IMR-90 (cell line): Measurements from ENCODE around the gene ANGPTL7. TPM values are rescaled to one million over a fixed set of nuclear protein-coding genes. Genes with fewer than 3 reads are reported as not detected.

Experiments used
- ATAC-seq: fragments of 200-7000 bp; cut with Tn5 transposase; 2 replicates; pipeline ENCODE4 v1.9.1; 2020; ENCODE audit warnings: low read depth, mild to moderate bottlenecking, moderate library complexity
- BruUV-seq: library from RNA; stranded (reverse); fragments of 400-500 nt; replicated peaks from 2 replicates; lab custom pipeline; 2021; lab: Mats Ljungman, UMichigan
- CTCF ChIA-PET: fragments of 300-600 bp; formaldehyde crosslinking; extraction: SDS; loops from one replicate; lab custom pipeline; 2021; ENCODE audit warnings: antibody characterized with exemption; lab: Yijun Ruan, JAX
- POLR2A ChIA-PET: fragments of 300-600 bp; sonication (Branson Sonifier 250); formaldehyde crosslinking; loops from one replicate; lab custom pipeline; 2022; ENCODE audit warnings: antibody characterized with exemption; ENCODE audit not compliant: unreplicated experiment; lab: Charles Lee
- DNase-seq: peaks from one replicate; pipeline ENCODE4 v3.0.0; 2013
- H2AFZ ChIP-seq: replicated peaks from 2 replicates; pipeline ENCODE3; 2013; ENCODE audit warnings: low read length, mild to moderate bottlenecking; ENCODE audit not compliant: poor library complexity
- H2AK5ac ChIP-seq: 2 replicates; pipeline ENCODE4 v1.6.1; 2013; ENCODE audit warnings: low read depth, low read length, inconsistent platforms
- H2AK9ac ChIP-seq: replicated peaks from 2 replicates; pipeline ENCODE3; 2013; ENCODE audit warnings: mild to moderate bottlenecking, low read depth, low read length, moderate library complexity; ENCODE audit not compliant: poor library complexity
- H2BK120ac ChIP-seq: 2 replicates; pipeline ENCODE4 v1.6.1; 2013; ENCODE audit warnings: low read depth, low read length, inconsistent platforms
- H2BK15ac ChIP-seq: 3 replicates; pipeline ENCODE4 v1.6.1; 2013; ENCODE audit warnings: low read depth, low read length, inconsistent platforms
- H2BK20ac ChIP-seq: 2 replicates; pipeline ENCODE4 v1.6.1; 2013; ENCODE audit warnings: low read depth, mild to moderate bottlenecking, inconsistent platforms, low read length, moderate library complexity
- H2BK5ac ChIP-seq: 2 replicates; pipeline ENCODE4 v1.6.1; 2013; ENCODE audit warnings: mild to moderate bottlenecking, low read depth, low read length, inconsistent platforms; ENCODE audit not compliant: poor library complexity, severe bottlenecking
- H3K14ac ChIP-seq: replicated peaks from 2 replicates; pipeline ENCODE4 v1.6.1; 2013; ENCODE audit warnings: low read depth, low read length, inconsistent platforms
- H3K18ac ChIP-seq: 2 replicates; pipeline ENCODE4 v1.6.1; 2013; ENCODE audit warnings: low read depth, low read length, control low read depth
- H3K23ac ChIP-seq: 2 replicates; pipeline ENCODE4 v1.6.1; 2013; ENCODE audit warnings: low read depth, low read length, inconsistent platforms
- H3K27ac ChIP-seq: 2 replicates; pipeline ENCODE4 v1.5.1; 2013; ENCODE audit warnings: mild to moderate bottlenecking, control low read depth, low read length; ENCODE audit not compliant: insufficient read depth
- H3K27me3 ChIP-seq: 2 replicates; pipeline ENCODE4 v1.6.1; 2013; ENCODE audit warnings: low read length; ENCODE audit not compliant: control insufficient read depth, insufficient read depth
- H3K36me3 ChIP-seq: 2 replicates; pipeline ENCODE4 v1.6.1; 2013; ENCODE audit warnings: low read length, mixed read lengths; ENCODE audit not compliant: control insufficient read depth, insufficient read depth
- H3K4ac ChIP-seq: 2 replicates; pipeline ENCODE4 v1.6.1; 2013; ENCODE audit warnings: low read depth, low read length, inconsistent platforms
- H3K4me1 ChIP-seq: 2 replicates; pipeline ENCODE4 v1.6.1; 2013; ENCODE audit warnings: low read length, mixed read lengths; ENCODE audit not compliant: control insufficient read depth, insufficient read depth
- H3K4me2 ChIP-seq: 2 replicates; pipeline ENCODE4 v1.6.1; 2013; ENCODE audit warnings: low read depth, mild to moderate bottlenecking, control low read depth, low read length, moderate library complexity
- H3K4me3 ChIP-seq: 2 replicates; pipeline ENCODE4 v1.5.1; 2013; ENCODE audit warnings: low read depth, mild to moderate bottlenecking, control low read depth, low read length, moderate library complexity; ENCODE audit not compliant: insufficient read depth
- H3K56ac ChIP-seq: 2 replicates; pipeline ENCODE4 v1.6.1; 2013; ENCODE audit warnings: low read length, inconsistent platforms; ENCODE audit not compliant: insufficient read depth; ENCODE audit errors: extremely low read depth
- H3K79me1 ChIP-seq, 2 experiments: 2 replicates each; pipeline ENCODE4 v1.6.1; 2013; ENCODE audit warnings: low read length in 2 of 2, inconsistent platforms in 1 of 2, low read depth in 1 of 2
- H3K9ac ChIP-seq: 2 replicates; pipeline ENCODE4 v1.6.1; 2013; ENCODE audit warnings: low read depth, low read length, control low read depth
- H3K9me1 ChIP-seq: 2 replicates; pipeline ENCODE4 v1.6.1; 2013; ENCODE audit warnings: low read length, inconsistent platforms; ENCODE audit not compliant: insufficient read depth
- H3K9me3 ChIP-seq: 2 replicates; pipeline ENCODE4 v1.6.1; 2013; ENCODE audit warnings: low read length; ENCODE audit not compliant: control insufficient read depth, insufficient read depth
- H4K20me1 ChIP-seq: 2 replicates; pipeline ENCODE4 v1.6.1; 2013; ENCODE audit warnings: low read length, inconsistent platforms; ENCODE audit not compliant: insufficient read depth
- H4K5ac ChIP-seq: 2 replicates; pipeline ENCODE4 v1.6.1; 2013; ENCODE audit warnings: mild to moderate bottlenecking, low read depth, low read length, control low read depth
- H4K8ac ChIP-seq, 2 experiments: 2 replicates each; pipeline ENCODE4 v1.6.1; 2013; ENCODE audit warnings: low read depth in 2 of 2, low read length in 2 of 2, control low read depth in 1 of 2, inconsistent platforms in 1 of 2
- H4K91ac ChIP-seq: 2 replicates; pipeline ENCODE4 v1.6.1; 2013; ENCODE audit warnings: low read depth, low read length, inconsistent platforms; ENCODE audit not compliant: insufficient read depth
- CEBPB ChIP-seq: IDR thresholded peaks from 2 replicates; pipeline ENCODE4 v1.6.1; 2012; ENCODE audit warnings: low read depth, low read length, improper control_type of control experiment
- CHD1 ChIP-seq: IDR thresholded peaks from 2 replicates; pipeline ENCODE4 v1.6.1; 2012; ENCODE audit warnings: low read depth, low read length, improper control_type of control experiment
- MXI1 ChIP-seq: IDR thresholded peaks from 2 replicates; pipeline ENCODE4 v1.6.1; 2012; ENCODE audit warnings: low read depth, mild to moderate bottlenecking, low read length, moderate library complexity, borderline replicate concordance
- NFE2L2 ChIP-seq: fragments of 150-350 bp; IDR thresholded peaks from 2 replicates; pipeline ENCODE4 v1.6.1; 2016; ENCODE audit warnings: low read depth, mild to moderate bottlenecking, low read length
- POLR2A ChIP-seq: IDR thresholded peaks from 2 replicates; pipeline ENCODE4 v1.6.1; 2012; ENCODE audit warnings: mild to moderate bottlenecking, low read depth, low read length
- RFX5 ChIP-seq: IDR thresholded peaks from 2 replicates; pipeline ENCODE4 v1.8.0; 2012; ENCODE audit warnings: low read depth, mild to moderate bottlenecking, low read length, moderate library complexity
- SMC3 ChIP-seq: fragments of 150-350 bp; IDR thresholded peaks from 2 replicates; pipeline ENCODE4 v1.6.1; 2016; ENCODE audit warnings: low read depth, mild to moderate bottlenecking, antibody characterized with exemption, low read length, moderate library complexity
- WGBS, 2 experiments: methylation state at CpG; one replicate each; pipeline versions ENCODE4 v1.1.5 to v1.1.7; 2013; ENCODE audit warnings: missing lambda C conversion rate in 2 of 2; ENCODE audit not compliant: insufficient read length in 1 of 2; ENCODE audit errors: extremely low coverage in 2 of 2; 5-methylcytosine and 5-hydroxymethylcytosine counted together
- dilution Hi-C: fragments of 300-500 bp; cut with HindIII; formaldehyde crosslinking; loops from one replicate; pipeline ENCODE4 v1.14.3; 2018; ENCODE audit warnings: low sequenced_read_pairs; ENCODE audit not compliant: unreplicated experiment
- in situ Hi-C: fragments of 300-500 bp; cut with MboI; formaldehyde crosslinking; loops from 3 replicates; pipeline ENCODE4 v1.14.3; 2019; ENCODE audit warnings: low sequenced_read_pairs, inconsistent platforms, mixed read lengths
- intact Hi-C: fragments of 100-400 bp; cut with micrococcal nuclease; formaldehyde crosslinking; loops from 2 replicates; pipeline ENCODE4 v1.10.0; 2022
- polyA plus RNA-seq, 3 experiments: library from polyadenylated mRNA; depleted of rRNA; stranded (reverse); fragments of >200 nt; gene quantifications; 2 replicates each; pipeline ENCODE4 v1.2.3, GENCODE V29; 2012; ENCODE audit warnings: low replicate concordance in 1 of 3
- total RNA-seq: library from RNA; depleted of rRNA; stranded (reverse); fragments of >200 nt; gene quantifications from 2 replicates; pipeline ENCODE4 v1.2.3, GENCODE V29; 2012
- TF ChIP-seq, protein P1 (sequence below): conservative IDR thresholded peaks from 2 replicates; pipeline ENCODE4 v1.5.1; 2012; ENCODE audit warnings: mild to moderate bottlenecking, low read depth, low read length, improper control_type of control experiment
- TF ChIP-seq, protein P2 (sequence below): fragments of 150-350 bp; IDR thresholded peaks from 2 replicates; pipeline ENCODE4 v1.6.1; 2016; ENCODE audit warnings: low read depth, mild to moderate bottlenecking, low read length, moderate library complexity, borderline replicate concordance

ANGPTL7 gene
- total and polyA plus RNA-seq, 2 of the 4 experiments (the other 2 are of a cell fraction), result under 0.01 TPM; not detected in 1

DNA sequence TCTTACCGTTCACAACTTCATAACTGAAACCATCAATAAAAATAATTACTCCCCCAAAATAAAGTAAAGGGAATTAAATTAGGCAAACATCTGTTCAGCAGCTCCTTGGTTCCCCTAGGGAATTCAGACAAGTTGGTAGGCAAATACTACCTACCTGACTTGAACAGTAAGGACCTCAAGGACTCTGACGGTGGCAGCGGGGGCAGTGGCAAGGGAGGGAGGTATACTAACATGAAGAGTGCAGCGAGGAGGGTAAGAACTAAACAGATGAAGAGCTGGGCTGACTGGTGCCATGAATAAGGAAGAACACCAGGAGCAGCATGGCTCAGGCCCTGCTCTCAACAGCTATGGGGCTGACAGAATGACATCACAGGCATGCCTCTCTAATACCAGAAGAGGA, 40.0 kb downstream of the ANGPTL7 start:
- Histone ChIP-seq H3K27ac (no peak overlapping the region), H3K27me3 (no peaks in the 10 kb centered on the region), H3K4ac (no peak overlapping the region), H3K4me3 (no peak overlapping the region), H2BK15ac (no peak overlapping the region), H2BK5ac (no peak overlapping the region), H3K18ac (no peak overlapping the region), H2BK120ac (no peak overlapping the region), H2AK5ac (no peak overlapping the region), H3K9ac (no peak overlapping the region), H2BK20ac (no peak overlapping the region), H3K56ac (no peak overlapping the region), H3K4me1 (no peaks in the 10 kb centered on the region), H2AK9ac (no peak overlapping the region), H4K5ac (no peak overlapping the region), H3K14ac (no peak overlapping the region), H3K23ac (no peak overlapping the region), H4K20me1 (no peaks in the 10 kb centered on the region), H4K8ac (no peak overlapping the region), H3K4me2 (no peak overlapping the region), H3K9me3 (no peaks in the 10 kb centered on the region), H3K9me1 (0 out of 2 replicates have a peak, but pooled peaks cover 3% of the 10 kb centered on the region), H2AFZ (no peak overlapping the region), H4K91ac (no peak overlapping the region), H3K36me3 (peaks cover 50% of the 10 kb centered on the region), H3K79me1 (no peaks in the 10 kb centered on the region)
- TF ChIP-seq, protein P1, sequence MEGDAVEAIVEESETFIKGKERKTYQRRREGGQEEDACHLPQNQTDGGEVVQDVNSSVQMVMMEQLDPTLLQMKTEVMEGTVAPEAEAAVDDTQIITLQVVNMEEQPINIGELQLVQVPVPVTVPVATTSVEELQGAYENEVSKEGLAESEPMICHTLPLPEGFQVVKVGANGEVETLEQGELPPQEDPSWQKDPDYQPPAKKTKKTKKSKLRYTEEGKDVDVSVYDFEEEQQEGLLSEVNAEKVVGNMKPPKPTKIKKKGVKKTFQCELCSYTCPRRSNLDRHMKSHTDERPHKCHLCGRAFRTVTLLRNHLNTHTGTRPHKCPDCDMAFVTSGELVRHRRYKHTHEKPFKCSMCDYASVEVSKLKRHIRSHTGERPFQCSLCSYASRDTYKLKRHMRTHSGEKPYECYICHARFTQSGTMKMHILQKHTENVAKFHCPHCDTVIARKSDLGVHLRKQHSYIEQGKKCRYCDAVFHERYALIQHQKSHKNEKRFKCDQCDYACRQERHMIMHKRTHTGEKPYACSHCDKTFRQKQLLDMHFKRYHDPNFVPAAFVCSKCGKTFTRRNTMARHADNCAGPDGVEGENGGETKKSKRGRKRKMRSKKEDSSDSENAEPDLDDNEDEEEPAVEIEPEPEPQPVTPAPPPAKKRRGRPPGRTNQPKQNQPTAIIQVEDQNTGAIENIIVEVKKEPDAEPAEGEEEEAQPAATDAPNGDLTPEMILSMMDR, result no peak
- TF ChIP-seq NFE2L2 (no peak), SMC3 (no peak), MXI1 (no peak), RFX5 (no peak), POLR2A (no peak), CHD1 (no peak), CEBPB (no peak)
- TF ChIP-seq, protein P2, sequence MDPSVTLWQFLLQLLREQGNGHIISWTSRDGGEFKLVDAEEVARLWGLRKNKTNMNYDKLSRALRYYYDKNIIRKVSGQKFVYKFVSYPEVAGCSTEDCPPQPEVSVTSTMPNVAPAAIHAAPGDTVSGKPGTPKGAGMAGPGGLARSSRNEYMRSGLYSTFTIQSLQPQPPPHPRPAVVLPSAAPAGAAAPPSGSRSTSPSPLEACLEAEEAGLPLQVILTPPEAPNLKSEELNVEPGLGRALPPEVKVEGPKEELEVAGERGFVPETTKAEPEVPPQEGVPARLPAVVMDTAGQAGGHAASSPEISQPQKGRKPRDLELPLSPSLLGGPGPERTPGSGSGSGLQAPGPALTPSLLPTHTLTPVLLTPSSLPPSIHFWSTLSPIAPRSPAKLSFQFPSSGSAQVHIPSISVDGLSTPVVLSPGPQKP, result no peak
- intact Hi-C loops (no loop called here), in situ Hi-C loops (no loop called here), dilution Hi-C loops (no loop called here)
- ChIA-PET CTCF (interaction anchor here (1.2 to 1.6 kb wide), 2 partner anchors 22 to 192 kb away, joined by 3 to 6 read pairs; no protein-coding TSS in a partner anchor), POLR2A (no interaction called here)
- BruUV-seq, result no TSS peak
- DNase-seq (no peak), ATAC-seq (no peak)
- WGBS, 2 experiments, result no CpG with 5 or more reads among the region's 4 CpGs
